SIG-M5 (cell line): ENCODE results near the gene UVRAG.

Experiments used
- DNase-seq: peaks from one replicate; lab custom pipeline; 2025; lab: John Stamatoyannopoulos, UW

UVRAG gene

GRCh38 chr11:76151556-76152085, 336.6 kb downstream of the UVRAG start:
- DNase-seq, result no peak

- DNase-seq, result no peak
Observed at GRCh38 chr11:76152086-76152681, 337.2 kb downstream of the UVRAG start.

- no peak for DNase-seq
Observed at GRCh38 chr11:76152741-76153570, 337.9 kb downstream of the UVRAG start.

- DNase-seq, result no peak
Observed at GRCh38 chr11:76153571-76153923, 338.5 kb downstream of the UVRAG start.

- no peak for DNase-seq
Observed at GRCh38 chr11:76155500-76156227, 340.7 kb downstream of the UVRAG start.

GRCh38 chr11:76156971-76157427, 342.0 kb downstream of the UVRAG start:
- DNase-seq, result no peak

GRCh38 chr11:76157891-76158290, 342.9 kb downstream of the UVRAG start:
- no peak for DNase-seq

- no peak for DNase-seq
Observed at GRCh38 chr11:76158394-76159302, 343.6 kb downstream of the UVRAG start.

- no peak for DNase-seq
Observed at GRCh38 chr11:76159303-76159937, 344.4 kb downstream of the UVRAG start.

- DNase-seq, result no peak
Observed at GRCh38 chr11:76159983-76160661, 345.1 kb downstream of the UVRAG start.

GRCh38 chr11:76160856-76161255, 345.8 kb downstream of the UVRAG start:
- no peak for DNase-seq

GRCh38 chr11:76161261-76161961, 346.4 kb downstream of the UVRAG start:
- no peak for DNase-seq

- DNase-seq, result no peak
Observed at GRCh38 chr11:76162336-76163288, 347.6 kb downstream of the UVRAG start.

- DNase-seq, result no peak
Observed at GRCh38 chr11:76163289-76163880, 348.4 kb downstream of the UVRAG start.

- no peak for DNase-seq
Observed at GRCh38 chr11:76164081-76164480, 349.1 kb downstream of the UVRAG start.

- no peak for DNase-seq
Observed at GRCh38 chr11:76164861-76165751, 350.1 kb downstream of the UVRAG start.

GRCh38 chr11:76166314-76166713, 351.3 kb downstream of the UVRAG start:
- DNase-seq, result no peak
